H1 (cell line): ENCODE data around the gene ASMTL. TPM values are rescaled to one million over a fixed set of nuclear protein-coding genes. Genes with fewer than 3 reads are reported as not detected.

Experiments used
- CTCF ChIA-PET: fragments of 300-600 bp; sonication (Branson Sonifier 250); formaldehyde crosslinking; loops from one replicate; lab custom pipeline; 2021; ENCODE audit not compliant: partially characterized antibody; lab: Charles Lee
- POLR2A ChIA-PET: fragments of 300-600 bp; sonication (Branson Sonifier 250); formaldehyde crosslinking; loops from one replicate; lab custom pipeline; 2021; ENCODE audit warnings: inconsistent platforms; ENCODE audit not compliant: partially characterized antibody; lab: Charles Lee
- DNase-seq, 2 experiments: peaks; one replicate each; pipeline versions ENCODE4 v3.0.0 to v3.0.0-alpha.2; 2010 to 2022; ENCODE audit warnings: low spot score in 2 of 2, low read depth in 1 of 2, mixed read lengths in 1 of 2
- FAIRE-seq: peaks from 2 replicates; lab custom pipeline; 2011; peaks lifted over from hg19 to GRCh38; lab: Jason Lieb, UNC
- H2AFZ ChIP-seq: 2 replicates; pipeline ENCODE4 v1.8.1; 2012; ENCODE audit warnings: low read length, inconsistent platforms
- H2AK5ac ChIP-seq: 2 replicates; pipeline ENCODE4 v1.6.1; 2013; ENCODE audit warnings: low read depth, low read length
- H2BK120ac ChIP-seq: replicated peaks from 2 replicates; pipeline ENCODE3; 2013; ENCODE audit warnings: low read depth, low read length, inconsistent platforms
- H2BK12ac ChIP-seq: 2 replicates; pipeline ENCODE4 v1.6.1; 2013; ENCODE audit warnings: low read depth, low read length
- H2BK15ac ChIP-seq: 2 replicates; pipeline ENCODE4 v1.6.1; 2013; ENCODE audit warnings: low read length
- H2BK20ac ChIP-seq: 2 replicates; pipeline ENCODE4 v1.6.1; 2013; ENCODE audit warnings: low read length
- H2BK5ac ChIP-seq: 2 replicates; pipeline ENCODE4 v1.6.1; 2013; ENCODE audit warnings: low read depth, low read length
- H3K14ac ChIP-seq: 2 replicates; pipeline ENCODE4 v1.6.1; 2013; ENCODE audit warnings: inconsistent platforms; ENCODE audit not compliant: insufficient read length
- H3K18ac ChIP-seq: 2 replicates; pipeline ENCODE4 v1.6.1; 2013; ENCODE audit warnings: low read length; ENCODE audit errors: extremely low read depth
- H3K23ac ChIP-seq: 2 replicates; pipeline ENCODE4 v1.6.1; 2013; ENCODE audit warnings: inconsistent platforms; ENCODE audit not compliant: insufficient read length
- H3K23me2 ChIP-seq: 2 replicates; pipeline ENCODE4 v1.6.1; 2013; ENCODE audit warnings: low read depth, low read length
- H3K27ac ChIP-seq: 2 replicates; pipeline ENCODE4 v1.6.1; 2011; ENCODE audit warnings: low read depth, low read length, inconsistent platforms
- H3K27me3 ChIP-seq, 4 experiments: replicated peaks in 1 of 4; 1 replicate in 1 of 4; 2 replicates in 3 of 4; pipeline versions ENCODE4 v1.6.1 to v1.8.1; 2011 to 2013; ENCODE audit warnings: low read length in 3 of 4, mild to moderate bottlenecking in 3 of 4, inconsistent platforms in 2 of 4, mixed read lengths in 2 of 4, moderate library complexity in 1 of 4; ENCODE audit not compliant: control insufficient read depth in 3 of 4, insufficient read depth in 3 of 4; ENCODE audit errors: extremely low read depth in 1 of 4
- H3K36me3 ChIP-seq, 4 experiments: 2 replicates each; pipeline versions ENCODE4 v1.6.1 to v1.8.1; 2011 to 2013; ENCODE audit warnings: mild to moderate bottlenecking in 4 of 4, low read length in 3 of 4, moderate library complexity in 2 of 4, control low read depth in 1 of 4, inconsistent platforms in 1 of 4; ENCODE audit not compliant: insufficient read depth in 4 of 4, control insufficient read depth in 2 of 4
- H3K4ac ChIP-seq: replicated peaks from 2 replicates; pipeline ENCODE3; 2013; ENCODE audit warnings: low read length, low read depth, mixed read lengths, inconsistent platforms; ENCODE audit not compliant: insufficient read length
- H3K4me1 ChIP-seq, 4 experiments: replicated peaks in 1 of 4; 1 replicate in 1 of 4; 2 replicates in 3 of 4; pipeline versions ENCODE4 v1.6.1 to v1.8.1; 2011 to 2013; ENCODE audit warnings: low read length in 3 of 4, inconsistent platforms in 2 of 4, mixed read lengths in 1 of 4; ENCODE audit not compliant: insufficient read depth in 4 of 4, control insufficient read depth in 3 of 4
- H3K4me2 ChIP-seq, 2 experiments: 2 replicates each; pipeline versions ENCODE4 v1.6.1 to v1.8.1; 2011 to 2013; ENCODE audit warnings: low read depth in 2 of 2, low read length in 2 of 2, control low read depth in 1 of 2, inconsistent platforms in 1 of 2, mild to moderate bottlenecking in 1 of 2; ENCODE audit not compliant: insufficient read depth in 1 of 2
- H3K4me3 ChIP-seq, 4 experiments: fragments of 200-600, 300-600 bp in 1 of 4; sonication (generic), shearing (Covaris generic), sonication (Bioruptor Twin) in 1 of 4; 2 replicates each; pipeline versions ENCODE4 v1.5.1 to v1.8.1; 2011 to 2016; ENCODE audit warnings: low read length in 4 of 4, low read depth in 3 of 4, control low read depth in 2 of 4, inconsistent platforms in 2 of 4, mild to moderate bottlenecking in 2 of 4, mixed read lengths in 1 of 4, moderate library complexity in 1 of 4; ENCODE audit not compliant: insufficient read depth in 2 of 4; ENCODE audit errors: extremely low read depth in 1 of 4
- H3K56ac ChIP-seq: replicated peaks from 2 replicates; pipeline ENCODE3; 2013; ENCODE audit warnings: low read depth, mild to moderate bottlenecking, mixed read lengths, low read length, inconsistent platforms; ENCODE audit not compliant: insufficient read length
- H3K79me1 ChIP-seq: 2 replicates; pipeline ENCODE4 v1.6.1; 2013; ENCODE audit warnings: low read depth, low read length, control low read depth
- H3K79me2 ChIP-seq, 2 experiments: 2 replicates each; pipeline versions ENCODE4 v1.6.1 to v1.8.1; 2012 to 2013; ENCODE audit warnings: low read length in 2 of 2, mild to moderate bottlenecking in 2 of 2, inconsistent platforms in 1 of 2; ENCODE audit not compliant: insufficient read depth in 2 of 2, control insufficient read depth in 1 of 2
- H3K9ac ChIP-seq, 4 experiments: replicated peaks in 1 of 4; 1 replicate in 1 of 4; 2 replicates in 3 of 4; pipeline versions ENCODE4 v1.6.1 to v1.8.1; 2011 to 2013; ENCODE audit warnings: low read depth in 3 of 4, low read length in 3 of 4, control low read depth in 2 of 4, mild to moderate bottlenecking in 2 of 4, moderate library complexity in 2 of 4, inconsistent platforms in 1 of 4; ENCODE audit errors: extremely low read depth in 1 of 4
- H3K9me3 ChIP-seq, 2 experiments: 2 replicates each; pipeline versions ENCODE4 v1.6.1 to v1.8.1; 2012 to 2013; ENCODE audit warnings: mild to moderate bottlenecking in 2 of 2, moderate library complexity in 2 of 2, control low read depth in 1 of 2, inconsistent platforms in 1 of 2, low read depth in 1 of 2, low read length in 1 of 2, mixed read lengths in 1 of 2; ENCODE audit not compliant: insufficient read depth in 2 of 2
- H4K20me1 ChIP-seq, 2 experiments: replicated peaks in 1 of 2; 2 replicates each; pipeline versions ENCODE3 to v1.8.1; 2011 to 2013; ENCODE audit warnings: inconsistent platforms in 2 of 2, low read length in 2 of 2, mild to moderate bottlenecking in 1 of 2; ENCODE audit not compliant: insufficient read depth in 2 of 2, control insufficient read depth in 1 of 2
- H4K5ac ChIP-seq: 2 replicates; pipeline ENCODE4 v1.6.1; 2013; ENCODE audit warnings: low read length, low read depth, mixed read lengths, inconsistent platforms; ENCODE audit not compliant: insufficient read length
- H4K8ac ChIP-seq: 2 replicates; pipeline ENCODE4 v1.8.0; 2013; ENCODE audit warnings: mild to moderate bottlenecking, moderate library complexity, low read length, inconsistent platforms; ENCODE audit not compliant: insufficient read depth; ENCODE audit errors: extremely low read depth
- H4K91ac ChIP-seq: replicated peaks from 2 replicates; pipeline ENCODE3; 2013; ENCODE audit warnings: low read length, mixed read lengths, inconsistent platforms; ENCODE audit not compliant: insufficient read length
- KDM5A ChIP-seq: fragments of 200-600 bp; IDR thresholded peaks from 2 replicates; pipeline ENCODE4 v1.7.1; 2012; ENCODE audit warnings: mild to moderate bottlenecking, low read length, inconsistent platforms, mixed read lengths
- RBBP5 ChIP-seq: IDR thresholded peaks from 2 replicates; pipeline ENCODE4 v1.7.1; 2012; ENCODE audit warnings: low read depth, mild to moderate bottlenecking, inconsistent platforms, low read length, moderate library complexity, borderline replicate concordance
- ZNF274 ChIP-seq: IDR thresholded peaks from 2 replicates; pipeline ENCODE4 v1.7.0; 2012; ENCODE audit warnings: low read length, borderline replicate concordance; ENCODE audit errors: extremely low read depth
- WGBS, 2 experiments: shearing (Covaris generic) in 1 of 2; methylation state at CpG; one replicate each; pipeline versions ENCODE4 v1.1.6 to v1.1.7; 2013 to 2015; ENCODE audit warnings: low lambda C conversion rate in 2 of 2, mixed read lengths in 2 of 2, inconsistent platforms in 1 of 2, low coverage in 1 of 2, missing lambda C conversion rate in 1 of 2; ENCODE audit not compliant: insufficient replicate concordance in 2 of 2, insufficient coverage in 1 of 2, insufficient read length in 1 of 2; ENCODE audit errors: extremely low coverage in 1 of 2, missing lambda C conversion rate in 1 of 2; 5-methylcytosine and 5-hydroxymethylcytosine counted together
- polyA plus RNA-seq, 7 experiments: library from polyadenylated mRNA; depleted of rRNA in 3 of 7; stranded (reverse) in 5 of 7; unstranded in 2 of 7; fragments of >200 nt in 5 of 7; fragments of 200-250 nt in 2 of 7; gene quantifications; 1 replicate in 5 of 7; 2 replicates in 1 of 7; 4 replicates in 1 of 7; pipeline versions ENCODE4 v1.2.1 to v1.2.3, GENCODE V29; 2011 to 2013; ENCODE audit warnings: missing spikeins in 2 of 7, mixed read lengths in 2 of 7
- total RNA-seq: library from RNA; stranded (reverse); fragmentation: NEBNext Ultra II Directional; extraction: Animal tissue kit (Norgen Biotek cat#: 25700); gene quantifications from 2 replicates; pipeline ENCODE4 v1.2.1, GENCODE V29; 2021

Gene ASMTL
- total and polyA plus RNA-seq, 2 of the 8 experiments (the other 6 are each of a cell fraction or from before 2014, with no cell fraction given) = 75.6 to 81.4 TPM

DNA sequence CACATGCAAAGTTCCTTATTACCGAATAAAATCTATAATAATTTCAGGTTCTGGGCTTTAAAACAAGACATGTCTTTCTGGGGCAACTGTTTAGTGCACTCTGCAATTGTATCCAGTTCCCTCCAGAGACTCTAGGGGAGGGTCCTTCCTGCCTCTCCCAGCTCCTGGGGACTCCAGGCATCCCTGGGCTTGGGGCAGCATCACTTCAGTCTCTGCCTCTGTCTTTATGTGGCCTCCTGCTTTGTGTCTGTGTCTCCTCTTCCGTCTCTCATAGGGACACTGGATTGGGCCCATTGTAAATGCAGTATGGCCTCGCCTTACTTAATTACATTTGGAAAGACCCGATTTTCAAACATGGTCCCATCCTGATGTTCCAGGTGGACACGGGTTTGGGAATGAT, 10.9 kb upstream of the ASMTL start:
- H2BK15ac ChIP-seq = no peak overlapping the region
- ChIA-PET CTCF (no interaction called here), POLR2A (no interaction called here)
- FAIRE-seq (no peak), DNase-seq (peak in 1 of 2 experiments; percentile 33)
- H3K36me3 ChIP-seq = no peaks in the 10 kb centered on the region
- no peak overlapping the region for H3K4me2 ChIP-seq
- H4K20me1 ChIP-seq = no peaks in the 10 kb centered on the region
- H3K14ac ChIP-seq = no peak overlapping the region
- H4K8ac ChIP-seq = no peak overlapping the region
- no peak overlapping the region for H2BK20ac ChIP-seq
- H2BK5ac ChIP-seq = no peak overlapping the region
- H3K23ac ChIP-seq = no peak overlapping the region
- no peak overlapping the region for H2AFZ ChIP-seq
- no peaks in the 10 kb centered on the region; a peak in 1 of 7 replicates for H3K27me3 ChIP-seq
- H3K9ac ChIP-seq = no peak overlapping the region
- H3K18ac ChIP-seq = no peak overlapping the region
- H3K79me1 ChIP-seq = no peaks in the 10 kb centered on the region
- no peak overlapping the region for H2AK5ac ChIP-seq
- H4K91ac ChIP-seq = no peak overlapping the region
- no peaks in the 10 kb centered on the region for H3K79me2 ChIP-seq
- no peaks in the 10 kb centered on the region for H3K4me1 ChIP-seq
- no peaks in the 10 kb centered on the region for H3K9me3 ChIP-seq
- TF ChIP-seq KDM5A = no peak
- TF ChIP-seq ZNF274 = no peak
- no peak for TF ChIP-seq RBBP5
- no peak overlapping the region for H2BK120ac ChIP-seq
- no peak overlapping the region for H3K4ac ChIP-seq
- no peak overlapping the region for H3K56ac ChIP-seq
- no peak overlapping the region for H2BK12ac ChIP-seq
- 84% methylated on average over 5 of the region's 5 CpGs; no CpG with 5 or more reads in 1 of the 2 experiments for WGBS, 2 experiments
- no peak overlapping the region for H4K5ac ChIP-seq
- H3K4me3 ChIP-seq = no peak overlapping the region
- H3K23me2 ChIP-seq = no peaks in the 10 kb centered on the region; the same call in 1 of the 2 replicates
- H3K27ac ChIP-seq = no peak overlapping the region
